Measurements from ENCODE around the gene PCDHB5.
"Not testable (repeated sequence)": the region's sequence is repeated elsewhere in the genome, so short reads cannot be mapped to it uniquely, and the experiment has no call there.

Gene PCDHB5

DNA sequence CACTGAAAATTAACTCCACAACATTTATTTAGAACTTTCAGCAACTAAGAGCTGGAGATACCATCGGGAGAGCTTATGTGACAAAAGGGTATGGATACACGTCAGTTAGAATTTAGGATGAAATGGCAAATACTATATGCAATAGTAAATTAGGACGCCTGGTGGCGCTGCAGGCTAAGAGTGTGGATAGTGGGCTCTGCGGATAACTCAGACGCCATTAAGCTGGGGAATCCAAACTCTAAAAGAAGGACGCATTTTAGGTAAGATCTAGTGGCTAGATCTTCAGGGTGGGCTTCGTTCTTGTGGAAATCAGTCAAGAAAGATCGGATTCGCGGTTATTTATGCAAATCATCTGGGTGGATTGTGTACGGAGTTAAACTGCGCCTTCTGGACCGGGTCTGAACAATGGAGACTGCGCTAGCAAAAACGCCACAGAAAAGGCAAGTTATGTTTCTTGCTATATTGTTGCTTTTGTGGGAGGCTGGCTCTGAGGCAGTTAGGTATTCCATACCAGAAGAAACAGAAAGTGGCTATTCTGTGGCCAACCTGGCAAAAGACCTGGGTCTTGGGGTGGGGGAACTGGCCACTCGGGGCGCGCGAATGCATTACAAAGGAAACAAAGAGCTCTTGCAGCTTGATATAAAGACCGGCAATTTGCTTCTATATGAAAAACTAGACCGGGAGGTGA, at the start of gene PCDHB5:
PCDHB5 (plus strand) TSS at position 177 of the 688 bp plus-strand sequence; CDS start at position 406, 229 bp downstream.
- DNase-seq (ENCODE audit: low spot score), result no peak

DNA sequence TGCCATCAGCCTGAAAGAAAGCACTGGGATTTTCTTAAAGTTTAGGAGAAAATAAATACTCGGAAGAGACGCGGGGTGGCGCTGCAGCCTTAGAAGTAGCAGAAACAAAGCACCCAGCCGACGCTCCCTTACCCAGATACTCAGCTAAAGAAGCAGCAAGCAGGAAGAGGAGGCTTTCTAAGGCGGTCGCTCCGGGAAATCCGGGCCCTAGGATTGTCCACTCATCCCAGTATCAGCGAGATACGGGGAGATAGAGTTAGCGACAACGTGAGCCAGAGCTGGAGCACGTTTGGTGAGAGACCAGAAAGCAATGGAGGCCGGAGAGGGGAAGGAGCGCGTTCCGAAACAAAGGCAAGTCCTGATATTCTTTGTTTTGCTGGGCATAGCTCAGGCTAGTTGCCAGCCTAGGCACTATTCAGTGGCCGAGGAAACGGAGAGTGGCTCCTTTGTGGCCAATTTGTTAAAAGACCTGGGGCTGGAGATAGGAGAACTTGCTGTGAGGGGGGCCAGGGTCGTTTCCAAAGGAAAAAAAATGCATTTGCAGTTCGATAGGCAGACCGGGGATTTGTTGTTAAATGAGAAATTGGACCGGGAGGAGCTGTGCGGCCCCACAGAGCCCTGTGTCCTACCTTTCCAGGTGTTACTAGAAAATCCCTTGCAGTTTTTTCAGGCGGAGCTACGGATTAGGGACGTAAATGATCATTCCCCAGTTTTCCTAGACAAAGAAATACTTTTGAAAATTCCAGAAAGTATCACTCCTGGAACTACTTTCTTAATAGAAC, 40.3 kb upstream of the PCDHB5 start, which contains the start of gene PCDHB2:
PCDHB2 (plus strand) TSS at position 135 of the 782 bp plus-strand sequence; CDS start at position 311, 176 bp downstream.
- no peak for DNase-seq (ENCODE audit: low spot score)

DNA sequence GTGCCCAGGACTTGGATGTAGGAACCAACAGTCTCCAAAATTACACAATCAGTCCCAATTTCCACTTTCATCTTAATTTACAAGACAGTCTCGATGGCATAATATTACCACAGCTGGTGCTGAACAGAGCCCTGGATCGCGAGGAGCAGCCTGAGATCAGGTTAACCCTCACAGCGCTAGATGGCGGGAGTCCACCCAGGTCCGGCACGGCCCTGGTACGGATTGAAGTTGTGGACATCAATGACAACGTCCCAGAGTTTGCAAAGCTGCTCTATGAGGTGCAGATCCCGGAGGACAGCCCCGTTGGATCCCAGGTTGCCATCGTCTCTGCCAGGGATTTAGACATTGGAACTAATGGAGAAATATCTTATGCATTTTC, 39.8 kb upstream of the PCDHB5 start:
- DNase-seq (ENCODE audit: low spot score), result no peak

DNA sequence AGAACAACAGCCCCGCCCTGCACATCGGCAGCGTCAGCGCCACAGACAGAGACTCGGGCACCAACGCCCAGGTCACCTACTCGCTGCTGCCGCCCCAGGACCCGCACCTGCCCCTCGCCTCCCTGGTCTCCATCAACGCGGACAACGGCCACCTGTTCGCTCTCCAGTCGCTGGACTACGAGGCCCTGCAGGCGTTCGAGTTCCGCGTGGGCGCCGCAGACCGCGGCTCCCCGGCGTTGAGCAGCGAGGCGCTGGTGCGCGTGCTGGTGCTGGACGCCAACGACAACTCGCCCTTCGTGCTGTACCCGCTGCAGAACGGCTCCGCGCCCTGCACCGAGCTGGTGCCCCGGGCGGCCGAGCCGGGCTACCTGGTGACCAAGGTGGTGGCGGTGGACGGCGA, 38.8 kb upstream of the PCDHB5 start:
- not testable (repeated sequence) for DNase-seq (ENCODE audit: low spot score)

DNA sequence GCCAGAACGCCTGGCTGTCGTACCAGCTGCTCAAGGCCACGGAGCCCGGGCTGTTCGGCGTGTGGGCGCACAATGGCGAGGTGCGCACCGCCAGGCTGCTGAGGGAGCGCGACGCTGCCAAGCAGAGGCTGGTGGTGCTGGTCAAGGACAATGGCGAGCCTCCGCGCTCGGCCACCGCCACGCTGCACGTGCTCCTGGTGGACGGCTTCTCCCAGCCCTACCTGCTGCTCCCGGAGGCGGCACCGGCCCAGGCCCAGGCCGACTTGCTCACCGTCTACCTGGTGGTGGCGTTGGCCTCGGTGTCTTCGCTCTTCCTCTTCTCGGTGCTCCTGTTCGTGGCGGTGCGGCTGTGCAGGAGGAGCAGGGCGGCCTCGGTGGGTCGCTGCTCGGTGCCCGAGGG, 38.4 kb upstream of the PCDHB5 start:
- not testable (repeated sequence) for DNase-seq (ENCODE audit: low spot score)

DNA sequence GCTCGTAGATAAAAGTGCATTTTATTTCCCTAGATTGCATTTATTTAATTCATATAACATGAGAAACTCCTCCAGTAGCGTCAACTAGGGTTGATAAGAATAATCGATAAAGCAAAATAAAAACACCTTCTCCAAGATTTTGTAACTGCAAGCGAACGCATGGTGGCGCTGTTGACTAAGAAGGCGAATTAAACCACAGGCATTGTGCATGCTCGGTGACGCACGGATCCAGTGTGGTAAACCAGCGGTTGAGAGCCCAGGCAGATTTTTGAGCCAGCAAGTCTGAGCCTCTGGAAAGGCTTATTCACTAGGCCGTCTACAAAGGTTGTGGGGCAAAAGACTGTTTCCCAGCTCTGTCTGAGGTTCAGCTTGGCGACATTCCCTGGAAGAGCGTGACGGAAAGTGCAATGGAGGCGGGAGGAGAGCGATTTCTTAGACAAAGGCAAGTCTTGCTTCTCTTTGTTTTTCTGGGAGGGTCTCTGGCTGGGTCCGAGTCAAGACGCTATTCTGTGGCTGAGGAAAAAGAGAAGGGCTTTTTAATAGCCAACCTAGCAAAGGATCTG, 34.7 kb upstream of the PCDHB5 start, which contains the start of gene PCDHB3:
PCDHB3 (plus strand) TSS at position 231 of the 563 bp plus-strand sequence; CDS start at position 408, 177 bp downstream.
- DNase-seq (ENCODE audit: low spot score), result no peak

DNA sequence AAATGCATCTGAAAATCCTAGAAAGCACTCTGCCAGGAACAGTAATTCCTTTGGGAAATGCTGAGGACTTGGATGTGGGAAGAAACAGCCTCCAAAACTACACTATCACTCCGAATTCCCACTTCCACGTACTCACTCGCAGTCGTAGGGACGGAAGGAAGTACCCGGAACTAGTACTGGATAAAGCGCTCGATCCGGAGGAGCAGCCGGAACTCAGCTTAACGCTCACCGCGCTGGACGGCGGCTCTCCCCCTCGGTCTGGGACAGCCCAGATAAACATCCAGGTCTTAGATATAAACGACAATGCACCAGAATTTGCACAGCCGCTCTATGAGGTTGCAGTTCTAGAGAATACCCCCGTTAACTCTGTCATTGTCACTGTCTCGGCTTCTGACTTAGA, 33.9 kb upstream of the PCDHB5 start:
- DNase-seq (ENCODE audit: low spot score), result no peak

DNA sequence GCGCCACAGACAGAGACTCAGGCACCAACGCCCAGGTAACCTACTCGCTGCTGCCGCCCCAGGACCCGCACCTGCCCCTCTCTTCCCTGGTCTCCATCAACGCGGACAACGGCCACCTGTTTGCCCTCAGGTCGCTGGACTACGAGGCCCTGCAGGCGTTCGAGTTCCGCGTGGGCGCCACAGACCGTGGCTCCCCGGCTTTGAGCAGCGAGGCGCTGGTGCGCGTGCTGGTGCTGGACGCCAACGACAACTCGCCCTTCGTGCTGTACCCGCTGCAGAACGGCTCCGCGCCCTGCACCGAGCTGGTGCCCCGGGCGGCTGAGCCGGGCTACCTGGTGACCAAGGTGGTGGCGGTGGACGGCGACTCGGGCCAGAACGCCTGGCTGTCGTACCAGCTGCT, 32.9 kb upstream of the PCDHB5 start:
- not testable (repeated sequence) for DNase-seq (ENCODE audit: low spot score)

DNA sequence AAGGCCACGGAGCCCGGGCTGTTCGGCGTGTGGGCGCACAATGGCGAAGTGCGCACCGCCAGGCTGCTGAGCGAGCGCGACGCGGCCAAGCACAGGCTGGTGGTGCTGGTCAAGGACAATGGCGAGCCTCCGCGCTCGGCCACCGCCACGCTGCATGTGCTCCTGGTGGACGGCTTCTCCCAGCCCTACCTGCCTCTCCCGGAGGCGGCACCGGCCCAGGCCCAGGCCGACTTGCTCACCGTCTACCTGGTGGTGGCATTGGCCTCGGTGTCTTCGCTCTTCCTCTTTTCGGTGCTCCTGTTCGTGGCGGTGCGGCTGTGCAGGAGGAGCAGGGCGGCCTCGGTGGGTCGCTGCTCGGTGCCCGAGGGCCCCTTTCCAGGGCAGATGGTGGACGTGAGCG, 32.5 kb upstream of the PCDHB5 start:
- not testable (repeated sequence) for DNase-seq (ENCODE audit: low spot score)

DNA sequence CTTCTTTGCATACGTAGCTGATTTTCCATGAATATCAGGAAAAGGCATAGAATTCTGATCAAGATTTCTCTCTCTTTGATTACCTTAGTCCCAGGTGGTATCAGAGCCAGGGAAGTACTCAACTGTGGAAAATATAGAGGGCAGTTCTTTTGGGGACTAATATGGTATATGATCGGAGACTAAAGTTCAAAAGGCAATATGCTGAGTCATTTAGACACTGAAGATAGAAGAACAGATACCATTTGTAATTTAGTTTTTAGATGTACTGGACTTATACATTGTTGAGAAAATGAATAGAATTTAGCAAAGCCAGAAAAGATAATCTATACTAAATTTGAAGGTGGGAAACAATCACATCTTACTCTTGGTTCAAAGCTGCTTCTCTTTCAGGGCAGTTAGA, 29.7 kb upstream of the PCDHB5 start:
- no peak for DNase-seq (ENCODE audit: low spot score)

DNA sequence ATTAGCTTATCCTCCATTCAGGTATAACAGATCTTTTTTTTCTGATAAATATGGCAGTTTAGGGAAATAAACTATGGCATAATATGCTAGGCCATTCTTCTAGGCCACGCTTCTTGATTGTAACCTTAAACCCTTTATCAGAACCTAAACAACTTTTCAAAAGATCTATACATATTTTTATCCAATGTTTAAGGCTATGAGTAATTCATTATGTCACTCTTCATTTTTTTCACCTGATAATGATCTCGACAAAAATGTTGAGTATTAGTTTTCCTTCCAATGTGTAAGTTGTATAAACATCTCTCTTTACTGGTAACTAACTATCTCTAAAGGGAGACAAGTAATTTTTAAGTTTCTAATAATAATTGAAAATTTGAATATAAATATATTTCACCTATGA, 15.8 kb upstream of the PCDHB5 start:
- DNase-seq (ENCODE audit: low spot score), result no peak

DNA sequence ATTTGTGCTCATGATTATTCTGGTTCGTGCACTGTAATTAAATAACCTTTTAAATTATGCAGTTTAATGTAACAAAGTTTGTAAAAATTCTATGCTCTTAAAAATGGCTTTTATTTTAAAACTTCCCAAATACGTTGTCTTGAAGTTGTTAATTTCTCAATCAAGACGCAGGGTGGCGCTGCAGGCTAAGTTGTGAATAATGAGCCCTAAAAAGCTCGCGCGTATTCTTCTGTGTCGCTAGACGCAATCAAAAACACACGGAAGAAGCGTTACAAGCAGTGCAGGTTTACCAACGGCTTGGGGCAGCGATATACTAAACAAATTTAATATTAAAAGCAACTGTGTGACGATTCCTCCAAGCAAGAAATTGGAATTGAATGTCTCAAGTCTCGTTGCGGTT, 13.4 kb upstream of the PCDHB5 start, which contains the start of gene PCDHB4:
PCDHB4 (plus strand) TSS at position 256 of the 400 bp plus-strand sequence. CDS start 181 bp downstream, outside the sequence.
- no peak for DNase-seq (ENCODE audit: low spot score)

DNA sequence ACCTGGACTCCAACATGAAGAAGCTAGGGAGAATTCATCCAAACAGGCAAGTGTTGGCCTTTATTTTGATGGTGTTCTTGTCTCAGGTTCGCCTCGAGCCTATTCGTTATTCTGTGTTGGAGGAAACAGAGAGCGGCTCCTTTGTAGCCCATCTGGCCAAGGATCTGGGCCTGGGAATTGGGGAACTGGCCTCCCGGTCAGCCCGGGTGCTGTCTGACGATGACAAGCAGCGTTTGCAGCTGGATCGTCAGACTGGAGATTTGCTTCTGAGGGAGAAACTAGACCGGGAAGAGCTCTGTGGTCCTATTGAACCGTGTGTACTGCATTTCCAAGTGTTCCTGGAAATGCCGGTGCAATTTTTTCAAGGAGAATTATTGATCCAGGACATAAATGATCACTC, 13.0 kb upstream of the PCDHB5 start:
- DNase-seq (ENCODE audit: low spot score), result no peak

DNA sequence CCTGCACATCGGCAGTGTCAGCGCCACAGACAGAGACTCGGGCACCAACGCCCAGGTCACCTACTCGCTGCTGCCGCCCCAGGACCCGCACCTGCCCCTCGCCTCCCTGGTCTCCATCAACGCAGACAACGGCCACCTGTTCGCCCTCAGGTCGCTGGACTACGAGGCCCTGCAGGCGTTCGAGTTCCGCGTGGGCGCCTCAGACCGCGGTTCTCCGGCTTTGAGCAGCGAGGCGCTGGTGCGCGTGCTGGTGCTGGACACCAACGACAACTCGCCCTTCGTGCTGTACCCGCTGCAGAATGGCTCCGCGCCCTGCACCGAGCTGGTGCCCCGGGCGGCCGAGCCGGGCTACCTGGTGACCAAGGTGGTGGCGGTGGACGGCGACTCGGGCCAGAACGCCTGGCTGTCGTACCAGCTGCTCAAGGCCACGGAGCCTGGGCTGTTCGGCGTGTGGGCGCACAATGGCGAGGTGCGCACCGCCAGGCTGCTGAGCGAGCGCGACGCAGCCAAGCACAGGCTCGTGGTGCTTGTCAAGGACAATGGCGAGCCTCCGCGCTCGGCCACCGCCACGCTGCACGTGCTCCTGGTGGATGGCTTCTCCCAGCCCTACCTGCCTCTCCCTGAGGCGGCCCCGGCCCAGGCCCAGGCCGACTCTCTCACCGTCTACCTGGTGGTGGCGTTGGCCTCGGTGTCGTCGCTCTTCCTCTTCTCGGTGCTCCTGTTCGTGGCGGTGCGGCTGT, 11.4 kb upstream of the PCDHB5 start:
- DNase-seq (ENCODE audit: low spot score), result not testable (repeated sequence)

DNA sequence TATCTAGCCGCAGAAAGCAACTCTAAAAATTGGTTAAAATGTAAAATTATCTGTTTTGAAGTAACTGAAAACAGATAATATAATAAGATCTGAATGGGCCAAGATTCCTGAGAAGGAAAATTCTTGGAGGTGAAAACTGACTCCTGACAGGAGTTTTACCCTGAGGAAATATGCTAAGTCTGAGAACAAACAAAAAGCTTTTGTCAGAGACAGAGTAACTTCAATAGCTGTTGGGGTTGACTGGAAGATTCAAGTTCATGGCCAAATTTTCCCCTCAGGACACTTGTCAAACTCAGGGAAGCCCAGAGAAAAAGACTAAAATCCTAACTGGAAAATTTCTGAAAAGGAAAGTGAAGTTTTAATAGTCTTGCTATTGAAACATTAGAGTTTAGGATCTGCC, 7.7 kb upstream of the PCDHB5 start:
- no peak for DNase-seq (ENCODE audit: low spot score)

DNA sequence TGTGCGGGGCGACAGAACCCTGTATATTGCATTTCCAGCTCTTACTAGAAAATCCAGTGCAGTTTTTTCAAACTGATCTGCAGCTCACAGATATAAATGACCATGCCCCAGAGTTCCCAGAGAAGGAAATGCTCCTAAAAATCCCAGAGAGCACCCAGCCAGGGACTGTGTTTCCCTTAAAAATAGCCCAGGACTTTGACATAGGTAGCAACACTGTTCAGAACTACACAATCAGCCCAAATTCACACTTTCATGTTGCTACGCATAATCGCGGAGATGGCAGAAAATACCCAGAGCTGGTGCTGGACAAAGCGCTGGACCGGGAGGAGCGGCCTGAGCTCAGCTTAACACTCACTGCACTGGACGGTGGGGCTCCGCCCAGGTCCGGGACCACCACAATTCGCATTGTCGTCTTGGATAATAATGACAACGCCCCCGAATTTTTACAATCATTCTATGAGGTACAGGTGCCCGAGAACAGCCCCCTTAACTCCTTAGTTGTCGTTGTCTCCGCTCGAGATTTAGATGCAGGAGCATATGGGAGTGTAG, 786 bp downstream of the PCDHB5 start:
- DNase-seq (ENCODE audit: low spot score), result no peak

DNA sequence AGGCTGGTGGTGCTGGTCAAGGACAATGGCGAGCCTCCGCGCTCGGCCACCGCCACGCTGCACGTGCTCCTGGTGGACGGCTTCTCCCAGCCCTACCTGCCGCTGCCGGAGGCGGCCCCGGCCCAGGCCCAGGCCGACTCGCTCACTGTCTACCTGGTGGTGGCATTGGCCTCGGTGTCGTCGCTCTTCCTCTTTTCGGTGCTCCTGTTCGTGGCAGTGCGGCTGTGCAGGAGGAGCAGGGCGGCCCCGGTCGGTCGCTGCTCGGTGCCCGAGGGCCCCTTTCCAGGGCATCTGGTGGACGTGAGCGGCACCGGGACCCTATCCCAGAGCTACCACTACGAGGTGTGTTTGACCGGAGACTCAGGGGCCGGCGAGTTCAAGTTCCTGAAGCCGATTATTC, 2.3 kb downstream of the PCDHB5 start:
- DNase-seq (ENCODE audit: low spot score), result not testable (repeated sequence)

DNA sequence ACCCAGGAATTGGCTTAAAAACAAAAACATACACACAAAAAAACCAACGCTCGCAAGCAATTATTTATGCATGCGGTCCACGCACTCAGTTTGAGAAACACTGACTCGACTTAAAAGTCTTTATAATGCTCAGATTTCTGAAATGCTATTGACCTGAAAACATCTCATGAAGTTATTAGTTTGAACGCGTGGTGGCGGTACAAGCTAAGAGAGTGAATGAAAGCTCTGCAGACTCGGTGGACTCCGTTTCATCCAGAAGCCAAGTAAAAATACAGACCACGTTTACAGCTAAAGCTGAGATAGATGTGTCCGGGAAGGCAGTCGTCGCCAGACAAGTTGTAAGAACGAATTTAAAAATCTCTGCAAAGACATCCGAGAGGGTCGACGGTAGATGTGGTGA, 14.8 kb downstream of the PCDHB5 start, which contains the start of gene PCDHB6:
PCDHB6 (plus strand) TSS at position 246 of the 400 bp plus-strand sequence. CDS start 201 bp downstream, outside the sequence.
- DNase-seq (ENCODE audit: low spot score), result no peak

DNA sequence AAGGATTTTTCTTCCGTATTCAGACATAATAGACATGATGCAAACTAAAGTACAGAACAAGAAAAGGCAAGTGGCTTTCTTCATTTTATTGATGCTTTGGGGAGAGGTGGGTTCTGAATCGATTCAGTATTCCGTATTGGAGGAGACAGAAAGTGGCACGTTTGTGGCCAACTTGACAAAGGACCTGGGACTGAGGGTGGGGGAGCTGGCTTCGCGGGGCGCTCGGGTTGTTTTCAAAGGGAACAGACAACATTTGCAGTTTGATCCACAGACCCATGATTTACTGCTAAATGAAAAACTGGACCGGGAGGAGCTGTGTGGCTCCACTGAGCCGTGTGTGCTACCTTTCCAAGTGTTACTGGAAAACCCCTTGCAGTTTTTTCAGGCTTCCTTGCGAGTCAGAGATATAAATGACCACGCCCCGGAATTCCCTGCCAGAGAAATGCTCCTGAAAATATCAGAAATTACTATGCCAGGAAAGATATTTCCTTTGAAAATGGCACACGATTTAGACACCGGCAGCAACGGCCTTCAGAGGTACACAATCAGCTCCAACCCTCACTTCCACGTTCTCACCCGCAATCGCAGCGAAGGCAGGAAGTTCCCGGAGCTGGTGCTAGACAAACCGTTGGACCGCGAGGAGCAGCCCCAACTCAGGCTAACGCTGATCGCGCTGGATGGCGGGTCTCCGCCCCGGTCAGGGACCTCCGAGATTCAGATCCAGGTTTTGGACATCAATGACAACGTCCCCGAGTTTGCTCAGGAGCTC, 15.4 kb downstream of the PCDHB5 start:
- DNase-seq (ENCODE audit: low spot score), result no peak

DNA sequence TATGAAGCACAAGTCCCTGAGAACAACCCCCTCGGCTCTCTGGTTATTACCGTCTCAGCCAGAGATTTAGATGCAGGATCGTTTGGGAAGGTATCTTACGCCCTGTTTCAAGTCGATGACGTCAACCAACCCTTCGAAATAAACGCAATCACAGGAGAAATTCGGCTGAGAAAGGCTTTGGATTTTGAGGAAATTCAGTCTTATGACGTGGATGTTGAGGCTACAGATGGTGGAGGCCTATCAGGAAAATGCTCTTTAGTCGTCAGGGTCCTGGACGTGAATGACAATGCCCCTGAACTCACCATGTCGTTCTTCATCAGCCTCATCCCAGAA, 16.0 kb downstream of the PCDHB5 start:
- no peak for DNase-seq (ENCODE audit: low spot score)

DNA sequence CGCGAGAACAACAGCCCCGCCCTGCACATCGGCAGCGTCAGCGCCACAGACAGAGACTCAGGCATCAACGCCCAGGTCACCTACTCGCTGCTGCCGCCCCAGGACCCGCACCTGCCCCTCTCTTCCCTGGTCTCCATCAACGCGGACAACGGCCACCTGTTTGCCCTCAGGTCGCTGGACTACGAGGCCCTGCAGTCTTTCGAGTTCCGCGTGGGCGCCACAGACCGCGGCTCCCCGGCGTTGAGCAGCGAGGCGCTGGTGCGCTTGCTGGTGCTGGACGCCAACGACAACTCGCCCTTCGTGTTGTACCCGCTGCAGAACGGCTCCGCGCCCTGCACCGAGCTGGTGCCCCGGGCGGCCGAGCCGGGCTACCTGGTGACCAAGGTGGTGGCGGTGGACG, 16.6 kb downstream of the PCDHB5 start:
- DNase-seq (ENCODE audit: low spot score), result not testable (repeated sequence)
